H1 (cell line): ENCODE measurements around the gene MCF2L. TPM values are rescaled to one million over a fixed set of nuclear protein-coding genes. Genes with fewer than 3 reads are reported as not detected.

ENCODE experiments used
- CHD7 ChIP-seq: fragments of 300-600 bp; sonication (generic); IDR thresholded peaks from 2 replicates; pipeline ENCODE4 v1.7.1; 2012; ENCODE audit warnings: low read length, moderate library complexity, mild to moderate bottlenecking, inconsistent platforms; ENCODE audit not compliant: insufficient replicate concordance
- polyA plus RNA-seq, 7 experiments: library from polyadenylated mRNA; depleted of rRNA in 3 of 7; stranded (reverse) in 5 of 7; unstranded in 2 of 7; fragments of >200 nt in 5 of 7; fragments of 200-250 nt in 2 of 7; gene quantifications; 1 replicate in 5 of 7; 2 replicates in 1 of 7; 4 replicates in 1 of 7; pipeline versions ENCODE4 v1.2.1 to v1.2.3, GENCODE V29; 2011 to 2013; ENCODE audit warnings: missing spikeins in 2 of 7, mixed read lengths in 2 of 7
- total RNA-seq: library from RNA; stranded (reverse); fragmentation: NEBNext Ultra II Directional; extraction: Animal tissue kit (Norgen Biotek cat#: 25700); gene quantifications from 2 replicates; pipeline ENCODE4 v1.2.1, GENCODE V29; 2021

The MCF2L gene
- total and polyA plus RNA-seq, 2 of the 8 experiments (the other 6 are each of a cell fraction or from before 2014, with no cell fraction given) = 10.1 to 24.4 TPM

GRCh38 chr13:113029061-113029445, 60.0 kb downstream of the MCF2L start (continued):
- no peak for TF ChIP-seq CHD7
